H1 (cell line): ENCODE measurements around the gene GBA2. TPM values are rescaled to one million over a fixed set of nuclear protein-coding genes. Genes with fewer than 3 reads are reported as not detected.

Experiments
- CTCF ChIA-PET: fragments of 300-600 bp; sonication (Branson Sonifier 250); formaldehyde crosslinking; loops from one replicate; lab custom pipeline; 2021; ENCODE audit not compliant: partially characterized antibody; lab: Charles Lee
- POLR2A ChIA-PET: fragments of 300-600 bp; sonication (Branson Sonifier 250); formaldehyde crosslinking; loops from one replicate; lab custom pipeline; 2021; ENCODE audit warnings: inconsistent platforms; ENCODE audit not compliant: partially characterized antibody; lab: Charles Lee
- DNase-seq, 2 experiments: peaks; one replicate each; pipeline versions ENCODE4 v3.0.0 to v3.0.0-alpha.2; 2010 to 2022; ENCODE audit warnings: low spot score in 2 of 2, low read depth in 1 of 2, mixed read lengths in 1 of 2
- FAIRE-seq: peaks from 2 replicates; lab custom pipeline; 2011; peaks lifted over from hg19 to GRCh38; lab: Jason Lieb, UNC
- H2AFZ ChIP-seq: 2 replicates; pipeline ENCODE4 v1.8.1; 2012; ENCODE audit warnings: low read length, inconsistent platforms
- H2AK5ac ChIP-seq: 2 replicates; pipeline ENCODE4 v1.6.1; 2013; ENCODE audit warnings: low read depth, low read length
- H2BK120ac ChIP-seq: replicated peaks from 2 replicates; pipeline ENCODE3; 2013; ENCODE audit warnings: low read depth, low read length, inconsistent platforms
- H2BK12ac ChIP-seq: 2 replicates; pipeline ENCODE4 v1.6.1; 2013; ENCODE audit warnings: low read depth, low read length
- H2BK15ac ChIP-seq: 2 replicates; pipeline ENCODE4 v1.6.1; 2013; ENCODE audit warnings: low read length
- H2BK20ac ChIP-seq: 2 replicates; pipeline ENCODE4 v1.6.1; 2013; ENCODE audit warnings: low read length
- H2BK5ac ChIP-seq: 2 replicates; pipeline ENCODE4 v1.6.1; 2013; ENCODE audit warnings: low read depth, low read length
- H3K14ac ChIP-seq: 2 replicates; pipeline ENCODE4 v1.6.1; 2013; ENCODE audit warnings: inconsistent platforms; ENCODE audit not compliant: insufficient read length
- H3K18ac ChIP-seq: 2 replicates; pipeline ENCODE4 v1.6.1; 2013; ENCODE audit warnings: low read length; ENCODE audit errors: extremely low read depth
- H3K23ac ChIP-seq: 2 replicates; pipeline ENCODE4 v1.6.1; 2013; ENCODE audit warnings: inconsistent platforms; ENCODE audit not compliant: insufficient read length
- H3K23me2 ChIP-seq: 2 replicates; pipeline ENCODE4 v1.6.1; 2013; ENCODE audit warnings: low read depth, low read length
- H3K27ac ChIP-seq: 2 replicates; pipeline ENCODE4 v1.6.1; 2011; ENCODE audit warnings: low read depth, low read length, inconsistent platforms
- H3K27me3 ChIP-seq, 4 experiments: replicated peaks in 1 of 4; 1 replicate in 1 of 4; 2 replicates in 3 of 4; pipeline versions ENCODE4 v1.6.1 to v1.8.1; 2011 to 2013; ENCODE audit warnings: low read length in 3 of 4, mild to moderate bottlenecking in 3 of 4, inconsistent platforms in 2 of 4, mixed read lengths in 2 of 4, moderate library complexity in 1 of 4; ENCODE audit not compliant: control insufficient read depth in 3 of 4, insufficient read depth in 3 of 4; ENCODE audit errors: extremely low read depth in 1 of 4
- H3K36me3 ChIP-seq, 4 experiments: 2 replicates each; pipeline versions ENCODE4 v1.6.1 to v1.8.1; 2011 to 2013; ENCODE audit warnings: mild to moderate bottlenecking in 4 of 4, low read length in 3 of 4, moderate library complexity in 2 of 4, control low read depth in 1 of 4, inconsistent platforms in 1 of 4; ENCODE audit not compliant: insufficient read depth in 4 of 4, control insufficient read depth in 2 of 4
- H3K4ac ChIP-seq: replicated peaks from 2 replicates; pipeline ENCODE3; 2013; ENCODE audit warnings: low read length, low read depth, mixed read lengths, inconsistent platforms; ENCODE audit not compliant: insufficient read length
- H3K4me1 ChIP-seq, 4 experiments: replicated peaks in 1 of 4; 1 replicate in 1 of 4; 2 replicates in 3 of 4; pipeline versions ENCODE4 v1.6.1 to v1.8.1; 2011 to 2013; ENCODE audit warnings: low read length in 3 of 4, inconsistent platforms in 2 of 4, mixed read lengths in 1 of 4; ENCODE audit not compliant: insufficient read depth in 4 of 4, control insufficient read depth in 3 of 4
- H3K4me2 ChIP-seq, 2 experiments: 2 replicates each; pipeline versions ENCODE4 v1.6.1 to v1.8.1; 2011 to 2013; ENCODE audit warnings: low read depth in 2 of 2, low read length in 2 of 2, control low read depth in 1 of 2, inconsistent platforms in 1 of 2, mild to moderate bottlenecking in 1 of 2; ENCODE audit not compliant: insufficient read depth in 1 of 2
- H3K4me3 ChIP-seq, 4 experiments: fragments of 200-600, 300-600 bp in 1 of 4; sonication (generic), shearing (Covaris generic), sonication (Bioruptor Twin) in 1 of 4; 2 replicates each; pipeline versions ENCODE4 v1.5.1 to v1.8.1; 2011 to 2016; ENCODE audit warnings: low read length in 4 of 4, low read depth in 3 of 4, control low read depth in 2 of 4, inconsistent platforms in 2 of 4, mild to moderate bottlenecking in 2 of 4, mixed read lengths in 1 of 4, moderate library complexity in 1 of 4; ENCODE audit not compliant: insufficient read depth in 2 of 4; ENCODE audit errors: extremely low read depth in 1 of 4
- H3K56ac ChIP-seq: replicated peaks from 2 replicates; pipeline ENCODE3; 2013; ENCODE audit warnings: low read depth, mild to moderate bottlenecking, mixed read lengths, low read length, inconsistent platforms; ENCODE audit not compliant: insufficient read length
- H3K79me1 ChIP-seq: 2 replicates; pipeline ENCODE4 v1.6.1; 2013; ENCODE audit warnings: low read depth, low read length, control low read depth
- H3K79me2 ChIP-seq, 2 experiments: 2 replicates each; pipeline versions ENCODE4 v1.6.1 to v1.8.1; 2012 to 2013; ENCODE audit warnings: low read length in 2 of 2, mild to moderate bottlenecking in 2 of 2, inconsistent platforms in 1 of 2; ENCODE audit not compliant: insufficient read depth in 2 of 2, control insufficient read depth in 1 of 2
- H3K9ac ChIP-seq, 4 experiments: replicated peaks in 1 of 4; 1 replicate in 1 of 4; 2 replicates in 3 of 4; pipeline versions ENCODE4 v1.6.1 to v1.8.1; 2011 to 2013; ENCODE audit warnings: low read depth in 3 of 4, low read length in 3 of 4, control low read depth in 2 of 4, mild to moderate bottlenecking in 2 of 4, moderate library complexity in 2 of 4, inconsistent platforms in 1 of 4; ENCODE audit errors: extremely low read depth in 1 of 4
- H3K9me3 ChIP-seq, 2 experiments: 2 replicates each; pipeline versions ENCODE4 v1.6.1 to v1.8.1; 2012 to 2013; ENCODE audit warnings: mild to moderate bottlenecking in 2 of 2, moderate library complexity in 2 of 2, control low read depth in 1 of 2, inconsistent platforms in 1 of 2, low read depth in 1 of 2, low read length in 1 of 2, mixed read lengths in 1 of 2; ENCODE audit not compliant: insufficient read depth in 2 of 2
- H4K20me1 ChIP-seq, 2 experiments: replicated peaks in 1 of 2; 2 replicates each; pipeline versions ENCODE3 to v1.8.1; 2011 to 2013; ENCODE audit warnings: inconsistent platforms in 2 of 2, low read length in 2 of 2, mild to moderate bottlenecking in 1 of 2; ENCODE audit not compliant: insufficient read depth in 2 of 2, control insufficient read depth in 1 of 2
- H4K5ac ChIP-seq: 2 replicates; pipeline ENCODE4 v1.6.1; 2013; ENCODE audit warnings: low read length, low read depth, mixed read lengths, inconsistent platforms; ENCODE audit not compliant: insufficient read length
- H4K8ac ChIP-seq: 2 replicates; pipeline ENCODE4 v1.8.0; 2013; ENCODE audit warnings: mild to moderate bottlenecking, moderate library complexity, low read length, inconsistent platforms; ENCODE audit not compliant: insufficient read depth; ENCODE audit errors: extremely low read depth
- H4K91ac ChIP-seq: replicated peaks from 2 replicates; pipeline ENCODE3; 2013; ENCODE audit warnings: low read length, mixed read lengths, inconsistent platforms; ENCODE audit not compliant: insufficient read length
- RXRA ChIP-seq: IDR thresholded peaks from 2 replicates; pipeline ENCODE4 v1.6.1; 2011; ENCODE audit warnings: low read depth, mild to moderate bottlenecking, low read length, moderate library complexity; ENCODE audit not compliant: insufficient read depth
- TAF7 ChIP-seq: optimal IDR thresholded peaks from 2 replicates; pipeline ENCODE3; 2011; ENCODE audit warnings: low read depth, mild to moderate bottlenecking, inconsistent platforms, low read length, moderate library complexity, borderline replicate concordance
- TBP ChIP-seq: IDR thresholded peaks from 2 replicates; pipeline ENCODE4 v1.6.1; 2011; ENCODE audit warnings: low read depth, low read length, improper control_type of control experiment
- TCF12 ChIP-seq: IDR thresholded peaks from 2 replicates; pipeline ENCODE4 v1.6.1; 2011; ENCODE audit warnings: low read depth, mild to moderate bottlenecking, low read length
- WGBS, 2 experiments: shearing (Covaris generic) in 1 of 2; methylation state at CpG; one replicate each; pipeline versions ENCODE4 v1.1.6 to v1.1.7; 2013 to 2015; ENCODE audit warnings: low lambda C conversion rate in 2 of 2, mixed read lengths in 2 of 2, inconsistent platforms in 1 of 2, low coverage in 1 of 2, missing lambda C conversion rate in 1 of 2; ENCODE audit not compliant: insufficient replicate concordance in 2 of 2, insufficient coverage in 1 of 2, insufficient read length in 1 of 2; ENCODE audit errors: extremely low coverage in 1 of 2, missing lambda C conversion rate in 1 of 2; 5-methylcytosine and 5-hydroxymethylcytosine counted together
- polyA plus RNA-seq, 7 experiments: library from polyadenylated mRNA; depleted of rRNA in 3 of 7; stranded (reverse) in 5 of 7; unstranded in 2 of 7; fragments of >200 nt in 5 of 7; fragments of 200-250 nt in 2 of 7; gene quantifications; 1 replicate in 5 of 7; 2 replicates in 1 of 7; 4 replicates in 1 of 7; pipeline versions ENCODE4 v1.2.1 to v1.2.3, GENCODE V29; 2011 to 2013; ENCODE audit warnings: missing spikeins in 2 of 7, mixed read lengths in 2 of 7
- total RNA-seq: library from RNA; stranded (reverse); fragmentation: NEBNext Ultra II Directional; extraction: Animal tissue kit (Norgen Biotek cat#: 25700); gene quantifications from 2 replicates; pipeline ENCODE4 v1.2.1, GENCODE V29; 2021
- TF ChIP-seq, protein P1 (sequence below): IDR thresholded peaks from 2 replicates; pipeline ENCODE4 v1.6.1; 2011; ENCODE audit warnings: low read depth, mild to moderate bottlenecking, low read length; ENCODE audit not compliant: insufficient read depth
- TF ChIP-seq, protein P2 (sequence below): IDR thresholded peaks from 2 replicates; pipeline ENCODE4 v1.6.1; 2012; ENCODE audit warnings: low read length, inconsistent platforms

The GBA2 gene
- total and polyA plus RNA-seq, 2 of the 8 experiments (the other 6 are each of a cell fraction or from before 2014, with no cell fraction given), result 64.2 to 71.9 TPM

DNA sequence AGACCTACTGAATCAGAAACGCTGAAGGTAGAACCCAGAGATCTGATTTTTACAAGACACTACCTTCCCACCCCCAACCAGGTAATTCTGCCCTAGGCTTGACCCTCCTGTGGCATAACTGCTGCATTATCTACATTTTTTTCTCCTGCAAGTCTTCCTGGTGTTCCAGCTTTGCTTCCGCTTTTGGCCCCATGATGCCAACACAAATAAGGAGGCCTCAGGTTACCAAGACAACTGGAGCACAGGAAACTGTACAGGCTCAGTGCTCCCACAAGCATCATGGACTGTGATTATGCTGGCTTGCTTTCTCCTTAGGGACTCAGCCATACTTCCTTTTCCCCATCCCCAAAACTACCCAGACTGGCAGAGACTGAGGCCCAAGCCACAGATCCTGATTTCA is 11.6 kb upstream of the GBA2 start:
- Histone ChIP-seq H2AFZ (no peak overlapping the region), H3K4ac (no peak overlapping the region), H4K8ac (no peak overlapping the region), H3K27me3 (no peaks in the 10 kb centered on the region), H3K56ac (no peak overlapping the region), H2BK20ac (no peak overlapping the region), H2BK12ac (no peak overlapping the region), H3K23ac (no peak overlapping the region), H4K5ac (no peak overlapping the region), H3K9me3 (no peaks in the 10 kb centered on the region), H2BK120ac (no peak overlapping the region), H3K79me1 (no peaks in the 10 kb centered on the region), H3K79me2 (peaks cover 0 to 24% of the 10 kb centered on the region in 2 experiments; a peak in 2 of 4 replicates), H3K36me3 (no peaks in the 10 kb centered on the region), H3K27ac (no peak overlapping the region), H3K4me1 (peaks cover 0 to 5% (median 0%) of the 10 kb centered on the region in 4 experiments; a peak in 2 of 7 replicates), H3K14ac (no peak overlapping the region), H4K91ac (no peak overlapping the region), H2BK5ac (no peak overlapping the region), H4K20me1 (no peaks in the 10 kb centered on the region), H3K4me3 (no peak overlapping the region), H3K23me2 (no peaks in the 10 kb centered on the region; the same call in 1 of the 2 replicates), H3K18ac (no peak overlapping the region), H2AK5ac (no peak overlapping the region), H2BK15ac (no peak overlapping the region), H3K9ac (no peak overlapping the region), H3K4me2 (no peak overlapping the region)
- ChIA-PET CTCF (interaction anchor here (1.0 to 1.8 kb wide), 6 partner anchors 15 to 78 kb away, joined by 3 to 4 read pairs (median 4); no protein-coding TSS in a partner anchor), POLR2A (interaction anchor here (0.8 to 1.6 kb wide), 6 partner anchors 8 to 95 kb away, joined by 3 to 4 read pairs (median 3); no protein-coding TSS in a partner anchor)
- WGBS, 2 experiments, result 84% methylated on average over 2 of the region's 2 CpGs; no CpG with 5 or more reads in 1 of the 2 experiments
- no peak for DNase-seq
- TF ChIP-seq TAF7 (no peak), TCF12 (no peak), RXRA (no peak), TBP (no peak)
- TF ChIP-seq, protein P1, sequence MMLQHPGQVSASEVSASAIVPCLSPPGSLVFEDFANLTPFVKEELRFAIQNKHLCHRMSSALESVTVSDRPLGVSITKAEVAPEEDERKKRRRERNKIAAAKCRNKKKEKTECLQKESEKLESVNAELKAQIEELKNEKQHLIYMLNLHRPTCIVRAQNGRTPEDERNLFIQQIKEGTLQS, result no peak
- TF ChIP-seq, protein P2, sequence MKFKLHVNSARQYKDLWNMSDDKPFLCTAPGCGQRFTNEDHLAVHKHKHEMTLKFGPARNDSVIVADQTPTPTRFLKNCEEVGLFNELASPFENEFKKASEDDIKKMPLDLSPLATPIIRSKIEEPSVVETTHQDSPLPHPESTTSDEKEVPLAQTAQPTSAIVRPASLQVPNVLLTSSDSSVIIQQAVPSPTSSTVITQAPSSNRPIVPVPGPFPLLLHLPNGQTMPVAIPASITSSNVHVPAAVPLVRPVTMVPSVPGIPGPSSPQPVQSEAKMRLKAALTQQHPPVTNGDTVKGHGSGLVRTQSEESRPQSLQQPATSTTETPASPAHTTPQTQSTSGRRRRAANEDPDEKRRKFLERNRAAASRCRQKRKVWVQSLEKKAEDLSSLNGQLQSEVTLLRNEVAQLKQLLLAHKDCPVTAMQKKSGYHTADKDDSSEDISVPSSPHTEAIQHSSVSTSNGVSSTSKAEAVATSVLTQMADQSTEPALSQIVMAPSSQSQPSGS, result no peak
- no peak for FAIRE-seq
